GM12874 (cell line): ENCODE results near the gene GJB3.

Experiments used
- CTCF ChIP-seq: IDR thresholded peaks from 2 replicates; pipeline ENCODE4 v1.5.1; 2011; ENCODE audit warnings: low read depth, mild to moderate bottlenecking, control low read depth, low read length, moderate library complexity; ENCODE audit not compliant: insufficient read depth

GJB3 gene

GRCh38 chr1:34754964-34755637 is 25.9 kb upstream of the GJB3 start, which contains the start of gene GJB5:
Gene GJB5, plus strand, starts transcription at chr1:34755047. Its CDS starts 2,284 bp downstream, at chr1:34757331.
- no peak for TF ChIP-seq CTCF

- TF ChIP-seq CTCF = no peak
These were observed 25.1 kb upstream of the GJB3 start for GRCh38 chr1:34755961-34756360.

- no peak for TF ChIP-seq CTCF
These were observed 23.6 kb upstream of the GJB3 start for GRCh38 chr1:34757386-34757785.

- TF ChIP-seq CTCF = no peak
These were observed 22.3 kb upstream of the GJB3 start for GRCh38 chr1:34758751-34759150.

GRCh38 chr1:34759503-34760357 is 21.3 kb upstream of the GJB3 start, which contains the start of gene GJB4:
Gene GJB4, plus strand, starts transcription at chr1:34759740. Its CDS starts 1,515 bp downstream, at chr1:34761255.
- TF ChIP-seq CTCF = no peak

GRCh38 chr1:34761176-34761761 is 19.7 kb upstream of the GJB3 start:
- no peak for TF ChIP-seq CTCF

- no peak for TF ChIP-seq CTCF
These were observed 19.2 kb upstream of the GJB3 start for GRCh38 chr1:34761776-34762307.
